Natural killer cell (primary cell): ENCODE results near the gene ABHD15. TPM values are rescaled to one million over a fixed set of nuclear protein-coding genes. Genes with fewer than 3 reads are reported as not detected.

Experiments
- ATAC-seq, 3 donors: fragments of 150-1000 bp in 2 of 3; fragments of 200-7000 bp in 1 of 3; cut with Tn5 transposase; 1 replicate in 1 of 3; 2 replicates in 2 of 3; pipeline ENCODE4 v1.10.0; 2021; ENCODE audit warnings: mild to moderate bottlenecking in 2 of 3, moderate library complexity in 2 of 3
- DNase-seq, 2 donors: peaks; one replicate each; pipeline versions ENCODE4 v3.0.0 to v3.0.0-alpha.2; 2013 to 2021; ENCODE audit warnings: mixed read lengths in 1 of 2
- H3K27ac ChIP-seq: one replicate; pipeline ENCODE4 v1.5.1; 2013; ENCODE audit warnings: mild to moderate bottlenecking, low read length
- H3K27me3 ChIP-seq: one replicate; pipeline ENCODE4 v1.6.1; 2013; ENCODE audit warnings: low read length; ENCODE audit not compliant: control insufficient read depth, insufficient read depth
- H3K36me3 ChIP-seq: one replicate; pipeline ENCODE4 v1.6.1; 2013; ENCODE audit warnings: low read length; ENCODE audit not compliant: control insufficient read depth, insufficient read depth
- H3K4me1 ChIP-seq: one replicate; pipeline ENCODE4 v1.6.1; 2013; ENCODE audit warnings: low read length; ENCODE audit not compliant: control insufficient read depth, insufficient read depth
- H3K4me3 ChIP-seq: one replicate; pipeline ENCODE4 v1.5.1; 2013; ENCODE audit warnings: low read length
- H3K9me3 ChIP-seq: one replicate; pipeline ENCODE4 v1.6.1; 2013; ENCODE audit warnings: low read length; ENCODE audit not compliant: control insufficient read depth, insufficient read depth
- H3K27ac Mint-ChIP-seq, 2 donors: one replicate each; pipeline ENCODE4 v1.8.0; 2022; ENCODE audit warnings: mild to moderate bottlenecking in 2 of 2, mixed read lengths in 2 of 2, moderate library complexity in 1 of 2
- H3K27me3 Mint-ChIP-seq, 2 donors: one replicate each; pipeline ENCODE4 v1.8.0; 2022; ENCODE audit warnings: low read depth in 2 of 2, mixed read lengths in 2 of 2
- H3K36me3 Mint-ChIP-seq: one replicate; pipeline ENCODE4 v1.8.0; 2022; ENCODE audit warnings: mixed read lengths
- H3K4me1 Mint-ChIP-seq, 2 donors: one replicate each; pipeline ENCODE4 v1.8.0; 2022; ENCODE audit warnings: mixed read lengths in 2 of 2
- H3K4me3 Mint-ChIP-seq: one replicate; pipeline ENCODE4 v1.8.0; 2022; ENCODE audit warnings: mild to moderate bottlenecking, moderate library complexity, mixed read lengths
- H3K9me3 Mint-ChIP-seq, 2 donors: one replicate each; pipeline ENCODE4 v1.8.0; 2022; ENCODE audit warnings: mixed read lengths in 2 of 2
- WGBS: methylation state at CpG from one replicate; pipeline ENCODE4 v1.1.7; 2013; ENCODE audit warnings: missing lambda C conversion rate; ENCODE audit not compliant: insufficient coverage; 5-methylcytosine and 5-hydroxymethylcytosine counted together
- intact Hi-C: fragments of 100-400 bp; cut with micrococcal nuclease; formaldehyde crosslinking; loops from one replicate; pipeline ENCODE4 v1.14.2; 2022
- total RNA-seq, 4 donors: library from RNA; stranded (reverse); fragments of 120-200 nt in 1 of 4; gene quantifications; one replicate each; pipeline versions ENCODE4 v1.2.3 to v1.2.4, GENCODE V29; 2013 to 2022
- TF ChIP-seq, protein P1 (sequence below): fragments of 200-600 bp; IDR thresholded peaks from one replicate; pipeline ENCODE4 v1.8.0; 2022; ENCODE audit warnings: antibody characterized with exemption

ABHD15 gene
- total RNA-seq, 3 donors from 2014 or later (not counting 1 experiment from before 2014, with no cell fraction given): 31.7 to 33.8 (median 33.1) TPM

DNA sequence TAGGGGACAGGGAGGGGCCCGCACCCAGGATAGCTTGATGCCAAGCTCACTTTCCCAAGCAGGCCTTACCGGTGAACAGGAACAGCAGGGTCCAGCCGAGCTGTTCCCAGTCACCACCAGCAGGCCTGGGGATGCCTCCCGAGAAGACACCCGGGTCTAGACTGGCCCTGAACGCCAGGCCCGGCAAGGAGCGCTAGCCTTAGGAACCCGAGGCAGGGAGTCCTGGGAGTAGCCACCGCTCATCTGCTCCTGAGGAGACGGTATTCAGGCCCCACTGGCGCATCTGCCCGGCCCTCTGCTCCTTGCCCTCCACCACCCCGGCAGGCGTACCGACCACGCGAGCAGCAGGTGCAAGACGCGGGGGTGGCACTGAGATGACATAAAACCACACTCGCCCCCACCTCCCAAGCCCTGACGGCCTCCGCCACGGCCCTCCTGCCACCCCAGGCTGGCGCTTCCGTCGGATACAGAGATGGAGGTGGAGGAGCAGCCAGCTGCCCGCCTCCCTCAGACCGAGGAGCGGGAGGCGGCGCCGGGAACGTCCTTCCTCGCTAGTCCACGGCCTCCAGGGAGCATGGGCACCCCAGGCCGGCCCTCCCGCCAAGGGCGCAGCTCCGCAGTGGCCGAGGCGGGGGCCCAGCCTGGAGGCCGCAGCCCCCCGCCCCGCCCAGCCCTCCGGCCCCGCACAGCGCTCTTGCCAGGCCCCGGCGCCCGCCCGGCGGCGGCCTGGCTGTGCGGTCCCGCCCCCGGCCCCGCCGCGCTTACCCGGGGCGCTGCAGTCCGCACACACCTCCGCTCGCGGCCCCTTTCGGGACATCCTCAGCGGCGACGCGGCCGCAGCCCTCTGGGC, 21.9 kb upstream of the ABHD15 start:
- no peaks in the 10 kb centered on the region for H3K36me3 ChIP-seq
- under 1% methylated on average over 72 of the region's 72 CpGs for WGBS
- Mint-ChIP-seq H3K9me3 (no peaks in the 10 kb centered on the region), H3K4me1 (peaks cover 20 to 70% of the 10 kb centered on the region in 2 donors), H3K4me3 (peak overlapping the region; percentile 85), H3K27me3 (no peaks in the 10 kb centered on the region), H3K27ac (peak overlapping the region; percentile 50 to 79), H3K36me3 (no peaks in the 10 kb centered on the region)
- peak in 1 of 2 donors; percentile 70 for DNase-seq
- H3K27me3 ChIP-seq: peaks cover 1% of the 10 kb centered on the region
- H3K27ac ChIP-seq: peak overlapping the region; percentile 56
- TF ChIP-seq, protein P1, sequence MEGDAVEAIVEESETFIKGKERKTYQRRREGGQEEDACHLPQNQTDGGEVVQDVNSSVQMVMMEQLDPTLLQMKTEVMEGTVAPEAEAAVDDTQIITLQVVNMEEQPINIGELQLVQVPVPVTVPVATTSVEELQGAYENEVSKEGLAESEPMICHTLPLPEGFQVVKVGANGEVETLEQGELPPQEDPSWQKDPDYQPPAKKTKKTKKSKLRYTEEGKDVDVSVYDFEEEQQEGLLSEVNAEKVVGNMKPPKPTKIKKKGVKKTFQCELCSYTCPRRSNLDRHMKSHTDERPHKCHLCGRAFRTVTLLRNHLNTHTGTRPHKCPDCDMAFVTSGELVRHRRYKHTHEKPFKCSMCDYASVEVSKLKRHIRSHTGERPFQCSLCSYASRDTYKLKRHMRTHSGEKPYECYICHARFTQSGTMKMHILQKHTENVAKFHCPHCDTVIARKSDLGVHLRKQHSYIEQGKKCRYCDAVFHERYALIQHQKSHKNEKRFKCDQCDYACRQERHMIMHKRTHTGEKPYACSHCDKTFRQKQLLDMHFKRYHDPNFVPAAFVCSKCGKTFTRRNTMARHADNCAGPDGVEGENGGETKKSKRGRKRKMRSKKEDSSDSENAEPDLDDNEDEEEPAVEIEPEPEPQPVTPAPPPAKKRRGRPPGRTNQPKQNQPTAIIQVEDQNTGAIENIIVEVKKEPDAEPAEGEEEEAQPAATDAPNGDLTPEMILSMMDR: no peak
- peaks cover 80% of the 10 kb centered on the region for H3K4me1 ChIP-seq
- no peaks in the 10 kb centered on the region for H3K9me3 ChIP-seq
- H3K4me3 ChIP-seq: peak overlapping the region; percentile 70
- intact Hi-C loops: loop anchor here (1.0 to 2.0 kb wide), 3 partner anchors 8 to 26 kb away; partner anchors contain the start of gene TP53I13
- ATAC-seq: peak; percentile 20 to 45 (median 34)

DNA sequence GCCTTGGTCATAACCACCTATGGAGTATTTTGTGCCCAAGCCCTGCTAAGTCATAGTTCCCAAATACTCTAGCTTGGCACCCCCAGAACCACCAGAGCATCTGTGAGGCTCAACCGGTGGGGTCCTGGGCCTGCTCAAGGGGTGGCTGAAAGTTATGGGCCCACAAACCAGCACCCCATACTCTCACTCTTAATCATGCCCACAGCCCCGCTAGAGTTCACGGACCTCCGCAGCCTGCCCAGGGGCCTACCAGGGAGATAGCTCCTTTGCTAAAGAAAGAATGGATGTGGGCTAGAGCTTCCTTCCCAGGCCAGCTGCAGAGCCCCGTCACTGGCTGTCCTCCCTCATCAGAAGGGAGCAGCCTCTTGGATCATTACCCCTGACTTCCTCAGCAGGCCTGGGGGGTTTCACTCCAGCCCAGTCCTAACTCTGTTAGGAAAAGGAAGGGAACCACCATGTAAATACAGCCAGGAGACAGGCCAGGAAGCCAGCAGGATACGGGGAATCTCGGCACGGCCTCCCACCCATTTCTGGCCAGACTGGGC, 21.3 kb upstream of the ABHD15 start:
- no peaks in the 10 kb centered on the region for H3K36me3 Mint-ChIP-seq
- ATAC-seq (no peak), DNase-seq (no peak)
- peak overlapping the region; percentile 50 to 79 for H3K27ac Mint-ChIP-seq
- peaks cover 20 to 68% of the 10 kb centered on the region in 2 donors for H3K4me1 Mint-ChIP-seq
- WGBS: 20% methylated on average over 5 of the region's 8 CpGs
- Histone ChIP-seq H3K9me3 (no peaks in the 10 kb centered on the region), H3K27ac (peak overlapping the region; percentile 56), H3K4me3 (peak overlapping the region; percentile 70), H3K36me3 (peaks cover 2% of the 10 kb centered on the region), H3K27me3 (no peaks in the 10 kb centered on the region), H3K4me1 (peaks cover 77% of the 10 kb centered on the region)
- no peaks in the 10 kb centered on the region for H3K27me3 Mint-ChIP-seq
- intact Hi-C loops: loop anchor here (2.0 kb wide), 2 partner anchors 19 to 27 kb away; partner anchors contain the start of gene TP53I13
- peak overlapping the region; percentile 85 for H3K4me3 Mint-ChIP-seq
- TF ChIP-seq, protein P1: no peak
- no peaks in the 10 kb centered on the region for H3K9me3 Mint-ChIP-seq

DNA sequence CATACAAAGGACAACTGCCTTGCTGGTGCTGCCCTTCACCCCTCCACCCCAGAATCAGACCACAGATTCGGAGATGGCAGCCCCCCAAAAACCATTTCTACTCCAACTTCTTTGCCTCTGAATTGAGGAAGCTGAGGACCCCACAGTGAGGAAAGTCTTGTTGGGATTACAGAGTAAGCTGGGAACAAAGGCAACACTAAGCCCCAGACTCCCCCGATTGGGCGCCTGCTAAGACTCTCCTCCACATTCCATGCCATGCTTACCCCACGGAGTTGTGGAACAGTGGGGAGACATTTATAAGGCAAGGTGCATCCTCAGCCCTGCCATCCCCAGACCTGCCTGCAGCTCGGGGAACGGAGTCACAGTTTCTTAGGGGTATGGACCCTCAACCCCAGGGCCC, 20.8 kb upstream of the ABHD15 start:
- Histone ChIP-seq H3K27me3 (no peaks in the 10 kb centered on the region), H3K36me3 (peaks cover 5% of the 10 kb centered on the region), H3K4me3 (no peak overlapping the region), H3K9me3 (no peaks in the 10 kb centered on the region), H3K27ac (no peak overlapping the region), H3K4me1 (peaks cover 74% of the 10 kb centered on the region)
- Mint-ChIP-seq H3K27ac (peak overlapping the region; percentile 50 to 79), H3K36me3 (no peaks in the 10 kb centered on the region), H3K4me1 (peaks cover 20 to 64% of the 10 kb centered on the region in 2 donors), H3K9me3 (no peaks in the 10 kb centered on the region), H3K4me3 (peak overlapping the region; percentile 85), H3K27me3 (no peaks in the 10 kb centered on the region)
- intact Hi-C loops: no loop called here
- no peak for ATAC-seq
- TF ChIP-seq, protein P1: no peak
- no peak for DNase-seq
- 92% methylated on average over 5 of the region's 6 CpGs for WGBS
